Fibroblast of skin of left biceps (primary cell): Measurements from ENCODE around the gene PWP2.
"Not testable (repeated sequence)": the region's sequence is repeated elsewhere in the genome, so short reads cannot be mapped to it uniquely, and the experiment has no call there.

ENCODE experiments used
- DNase-seq, 2 experiments: peaks; one replicate each; pipeline ENCODE4 v3.0.0-alpha.2; 2013; ENCODE audit warnings: low read depth in 2 of 2

Gene PWP2

GRCh38 chr21:44107026-44107501 is at the start of gene PWP2:
Gene PWP2 (plus strand): TSS chr21:44107399. CDS start chr21:44107417, 18 bp downstream.
- not testable (repeated sequence) for DNase-seq

GRCh38 chr21:44057960-44058651 is 49.1 kb upstream of the PWP2 start:
- no peak for DNase-seq

GRCh38 chr21:44058652-44058964 is 48.6 kb upstream of the PWP2 start:
- no peak for DNase-seq

GRCh38 chr21:44058981-44059380 is 48.2 kb upstream of the PWP2 start:
- DNase-seq = no peak

GRCh38 chr21:44059710-44060109 is 47.5 kb upstream of the PWP2 start:
- DNase-seq = no peak

- DNase-seq = no peak
These were observed 44.8 kb upstream of the PWP2 start for GRCh38 chr21:44062380-44062779.

- DNase-seq = no peak
These were observed 43.9 kb upstream of the PWP2 start for GRCh38 chr21:44063151-44063912.

GRCh38 chr21:44064852-44065403 is 42.3 kb upstream of the PWP2 start:
- DNase-seq = no peak

GRCh38 chr21:44065428-44065827 is 41.8 kb upstream of the PWP2 start:
- no peak for DNase-seq

- DNase-seq = no peak
These were observed 41.1 kb upstream of the PWP2 start for GRCh38 chr21:44066116-44066515.

GRCh38 chr21:44067011-44067839 is 40.0 kb upstream of the PWP2 start:
- DNase-seq = no peak

- DNase-seq = no peak
These were observed 36.8 kb upstream of the PWP2 start for GRCh38 chr21:44070391-44070790.

- no peak for DNase-seq
These were observed 35.7 kb upstream of the PWP2 start for GRCh38 chr21:44071359-44072104.

- no peak for DNase-seq
These were observed 35.1 kb upstream of the PWP2 start for GRCh38 chr21:44072111-44072510.

GRCh38 chr21:44074315-44074958 is 32.8 kb upstream of the PWP2 start:
- DNase-seq = no peak

GRCh38 chr21:44076316-44076715 is 30.9 kb upstream of the PWP2 start:
- no peak for DNase-seq

- no peak for DNase-seq
These were observed 28.7 kb upstream of the PWP2 start for GRCh38 chr21:44078411-44078981.

- no peak for DNase-seq
These were observed 27.8 kb upstream of the PWP2 start for GRCh38 chr21:44079446-44079845.

GRCh38 chr21:44079846-44080245 is 27.4 kb upstream of the PWP2 start:
- DNase-seq = no peak

- DNase-seq = no peak
These were observed 24.4 kb upstream of the PWP2 start for GRCh38 chr21:44082648-44083440.
